ENCODE results near the gene GPR156. TPM values are rescaled to one million over a fixed set of nuclear protein-coding genes. Genes with fewer than 3 reads are reported as not detected.

Gene GPR156
- total RNA-seq, 3 donors from 2014 or later, result 0.33 to 0.88 (median 0.64) TPM

- intact Hi-C loops (cut with DNase I; ENCODE audit: low total_unique reads), result no loop called here
- Histone ChIP-seq H3K36me3 (no peaks in the 10 kb centered on the region), H3K9me3 (no peaks in the 10 kb centered on the region), H3K27me3 (no peaks in the 10 kb centered on the region), H3K27ac (no peak overlapping the region), H3K4me1 (no peaks in the 10 kb centered on the region), H3K4me3 (no peak overlapping the region)
- TF ChIP-seq, protein P1, sequence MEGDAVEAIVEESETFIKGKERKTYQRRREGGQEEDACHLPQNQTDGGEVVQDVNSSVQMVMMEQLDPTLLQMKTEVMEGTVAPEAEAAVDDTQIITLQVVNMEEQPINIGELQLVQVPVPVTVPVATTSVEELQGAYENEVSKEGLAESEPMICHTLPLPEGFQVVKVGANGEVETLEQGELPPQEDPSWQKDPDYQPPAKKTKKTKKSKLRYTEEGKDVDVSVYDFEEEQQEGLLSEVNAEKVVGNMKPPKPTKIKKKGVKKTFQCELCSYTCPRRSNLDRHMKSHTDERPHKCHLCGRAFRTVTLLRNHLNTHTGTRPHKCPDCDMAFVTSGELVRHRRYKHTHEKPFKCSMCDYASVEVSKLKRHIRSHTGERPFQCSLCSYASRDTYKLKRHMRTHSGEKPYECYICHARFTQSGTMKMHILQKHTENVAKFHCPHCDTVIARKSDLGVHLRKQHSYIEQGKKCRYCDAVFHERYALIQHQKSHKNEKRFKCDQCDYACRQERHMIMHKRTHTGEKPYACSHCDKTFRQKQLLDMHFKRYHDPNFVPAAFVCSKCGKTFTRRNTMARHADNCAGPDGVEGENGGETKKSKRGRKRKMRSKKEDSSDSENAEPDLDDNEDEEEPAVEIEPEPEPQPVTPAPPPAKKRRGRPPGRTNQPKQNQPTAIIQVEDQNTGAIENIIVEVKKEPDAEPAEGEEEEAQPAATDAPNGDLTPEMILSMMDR (IDR thresholded peaks at IDR 0.05), result no peak
- TF ChIP-seq POLR2AphosphoS5 (IDR thresholded peaks at IDR 0.05) (no peak), POLR2A (IDR thresholded peaks at IDR 0.05) (no peak)
- no peak for DNase-seq (ENCODE audit: low spot score in 2 of 2)
These were observed 27.1 kb upstream of the GPR156 start for GRCh38 chr3:120311863-120312794.

DNA sequence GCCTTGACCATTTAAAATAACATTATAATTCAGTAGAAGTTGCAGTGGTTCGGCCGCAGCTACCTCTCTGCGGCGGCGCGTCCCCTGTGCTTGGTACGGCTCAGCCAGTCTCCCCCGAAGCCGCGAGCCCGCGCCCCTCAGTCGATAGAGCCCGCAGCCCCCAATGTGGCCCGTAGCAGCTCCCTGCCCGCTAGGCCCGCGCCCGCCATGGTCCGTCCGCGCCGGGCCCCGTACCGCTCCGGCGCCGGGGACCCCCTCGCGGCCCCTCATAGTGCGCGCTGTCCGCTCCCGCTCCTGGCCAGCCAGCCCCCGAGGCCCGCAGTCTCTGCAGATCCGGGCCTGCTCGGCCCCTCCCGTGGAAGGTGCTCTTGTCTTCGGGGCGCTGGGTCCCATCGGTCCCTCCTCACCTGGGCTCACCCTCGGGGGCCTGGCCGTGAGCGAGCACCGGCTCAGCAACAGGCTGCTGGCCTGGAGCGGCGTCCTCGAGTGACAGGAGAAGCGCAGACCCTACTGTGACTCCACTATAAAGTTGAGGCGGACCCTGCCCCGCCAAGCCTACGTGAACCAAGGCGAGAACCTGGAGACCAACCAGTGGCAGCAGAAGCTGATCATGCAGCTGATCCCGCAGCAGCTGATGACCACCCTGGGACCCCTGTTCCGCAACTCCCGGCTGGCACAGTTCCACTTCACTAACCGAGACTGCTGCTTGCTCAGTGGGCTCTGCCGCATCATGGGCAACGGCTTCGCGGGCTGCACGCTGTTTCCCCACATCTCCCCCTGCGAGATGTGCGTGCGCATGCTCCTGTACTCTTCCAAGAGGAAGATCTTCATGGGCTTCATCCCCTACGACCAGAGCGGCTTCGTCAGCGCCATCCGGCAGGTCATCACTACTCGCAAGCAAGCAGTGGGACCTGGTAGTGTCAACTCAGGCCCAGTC, 21.8 kb upstream of the GPR156 start:
- Histone ChIP-seq H3K27ac (no peak overlapping the region), H3K36me3 (no peaks in the 10 kb centered on the region), H3K9me3 (no peaks in the 10 kb centered on the region), H3K27me3 (no peaks in the 10 kb centered on the region), H3K4me3 (no peak overlapping the region), H3K4me1 (no peaks in the 10 kb centered on the region)
- DNase-seq (ENCODE audit: low spot score in 2 of 2), result no peak
- intact Hi-C loops (cut with DNase I; ENCODE audit: low total_unique reads), result no loop called here
- TF ChIP-seq, protein P1 (IDR thresholded peaks at IDR 0.05), result no peak
- TF ChIP-seq POLR2A (IDR thresholded peaks at IDR 0.05) (no peak), POLR2AphosphoS5 (IDR thresholded peaks at IDR 0.05) (no peak)

GRCh38 chr3:120304616-120305015, 19.6 kb upstream of the GPR156 start:
- no peak for DNase-seq (ENCODE audit: low spot score in 2 of 2)
- TF ChIP-seq POLR2A (IDR thresholded peaks at IDR 0.05) (no peak), POLR2AphosphoS5 (IDR thresholded peaks at IDR 0.05) (no peak)
- TF ChIP-seq, protein P1 (IDR thresholded peaks at IDR 0.05), result no peak
- Histone ChIP-seq H3K27me3 (no peaks in the 10 kb centered on the region), H3K9me3 (no peaks in the 10 kb centered on the region), H3K4me3 (no peak overlapping the region), H3K4me1 (no peaks in the 10 kb centered on the region), H3K36me3 (no peaks in the 10 kb centered on the region), H3K27ac (no peak overlapping the region)
- intact Hi-C loops (cut with DNase I; ENCODE audit: low total_unique reads), result no loop called here

DNA sequence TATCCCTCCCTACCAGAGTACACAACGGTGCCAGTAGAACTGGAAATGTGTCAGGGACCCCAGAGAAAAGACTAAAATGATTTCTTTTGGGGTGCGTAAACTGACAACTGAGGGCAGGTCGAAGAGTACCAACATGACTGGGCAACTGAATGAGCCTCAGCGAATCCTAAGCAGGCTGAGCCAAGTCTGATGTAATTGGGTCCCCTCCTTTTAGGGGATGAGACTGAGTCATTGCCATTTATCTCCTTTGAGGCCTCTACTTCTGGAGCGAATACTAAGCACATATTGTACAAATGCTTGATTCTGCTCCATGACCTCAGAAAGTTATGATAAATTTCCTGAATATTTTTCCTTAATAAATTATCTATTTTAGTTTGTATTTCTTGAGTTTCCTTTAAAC, 17.3 kb upstream of the GPR156 start:
- Histone ChIP-seq H3K27ac (no peak overlapping the region), H3K27me3 (no peaks in the 10 kb centered on the region), H3K4me3 (no peak overlapping the region), H3K36me3 (no peaks in the 10 kb centered on the region), H3K4me1 (no peaks in the 10 kb centered on the region), H3K9me3 (no peaks in the 10 kb centered on the region)
- intact Hi-C loops (cut with DNase I; ENCODE audit: low total_unique reads), result no loop called here
- no peak for DNase-seq (ENCODE audit: low spot score in 2 of 2)
- TF ChIP-seq POLR2AphosphoS5 (IDR thresholded peaks at IDR 0.05), result no peak
- no peak for TF ChIP-seq POLR2A (IDR thresholded peaks at IDR 0.05)
- TF ChIP-seq, protein P1 (IDR thresholded peaks at IDR 0.05), result no peak

Measured in breast epithelium (tissue), 4 donors.